Body of pancreas (tissue), 4 donors: Measurements from ENCODE around the gene TMEM63C.

Experiments
- POLR2A ChIP-seq, 3 donors: fragments of 450-650 bp; IDR thresholded peaks; one replicate each; pipeline ENCODE4 v1.6.1; 2016; ENCODE audit warnings: antibody characterized with exemption in 3 of 3, mild to moderate bottlenecking in 2 of 3
- TF ChIP-seq, protein P1 (sequence below), 7 experiments: fragments of 450-650 bp in 4 of 7; fragments of 200-600 bp in 3 of 7; sonication (generic) in 3 of 7; IDR thresholded peaks; one replicate each; pipeline ENCODE4 v1.5.1; 2016 to 2019; ENCODE audit warnings: antibody characterized with exemption in 7 of 7

DNA sequence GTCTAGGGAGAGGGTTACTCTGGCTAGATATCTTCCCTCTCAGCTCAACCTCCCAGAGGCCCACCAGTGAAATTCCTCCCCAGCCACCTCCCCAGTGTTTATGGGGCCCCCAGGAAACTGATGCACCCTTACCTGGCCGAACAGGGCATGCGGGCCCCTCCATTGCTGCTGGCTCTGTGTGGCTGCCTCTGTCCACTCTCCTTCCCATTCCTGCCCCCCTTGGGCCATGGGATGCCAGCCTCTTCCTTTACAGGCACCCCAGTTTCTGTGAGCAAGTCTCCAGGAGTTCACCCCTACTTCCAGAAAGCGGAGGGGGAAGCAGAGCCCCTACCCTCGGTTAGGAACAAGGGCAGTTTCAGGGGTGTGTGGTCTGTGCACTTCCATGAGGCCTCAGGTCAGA, 20.6 kb upstream of the TMEM63C start:
- TF ChIP-seq POLR2A (IDR thresholded peaks at IDR 0.05) = no peak
- TF ChIP-seq, protein P1, sequence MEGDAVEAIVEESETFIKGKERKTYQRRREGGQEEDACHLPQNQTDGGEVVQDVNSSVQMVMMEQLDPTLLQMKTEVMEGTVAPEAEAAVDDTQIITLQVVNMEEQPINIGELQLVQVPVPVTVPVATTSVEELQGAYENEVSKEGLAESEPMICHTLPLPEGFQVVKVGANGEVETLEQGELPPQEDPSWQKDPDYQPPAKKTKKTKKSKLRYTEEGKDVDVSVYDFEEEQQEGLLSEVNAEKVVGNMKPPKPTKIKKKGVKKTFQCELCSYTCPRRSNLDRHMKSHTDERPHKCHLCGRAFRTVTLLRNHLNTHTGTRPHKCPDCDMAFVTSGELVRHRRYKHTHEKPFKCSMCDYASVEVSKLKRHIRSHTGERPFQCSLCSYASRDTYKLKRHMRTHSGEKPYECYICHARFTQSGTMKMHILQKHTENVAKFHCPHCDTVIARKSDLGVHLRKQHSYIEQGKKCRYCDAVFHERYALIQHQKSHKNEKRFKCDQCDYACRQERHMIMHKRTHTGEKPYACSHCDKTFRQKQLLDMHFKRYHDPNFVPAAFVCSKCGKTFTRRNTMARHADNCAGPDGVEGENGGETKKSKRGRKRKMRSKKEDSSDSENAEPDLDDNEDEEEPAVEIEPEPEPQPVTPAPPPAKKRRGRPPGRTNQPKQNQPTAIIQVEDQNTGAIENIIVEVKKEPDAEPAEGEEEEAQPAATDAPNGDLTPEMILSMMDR (IDR thresholded peaks at IDR 0.05) = no peak
